SHP77 (cell line): Measurements from ENCODE around the gene FCAR.
"Not testable (repeated sequence)": the region's sequence is repeated elsewhere in the genome, so short reads cannot be mapped to it uniquely, and the experiment has no call there.

Experiments used
- DNase-seq, 2 experiments: peaks; one replicate each; lab custom pipeline; 2025; lab: John Stamatoyannopoulos, UW

The FCAR gene

DNA sequence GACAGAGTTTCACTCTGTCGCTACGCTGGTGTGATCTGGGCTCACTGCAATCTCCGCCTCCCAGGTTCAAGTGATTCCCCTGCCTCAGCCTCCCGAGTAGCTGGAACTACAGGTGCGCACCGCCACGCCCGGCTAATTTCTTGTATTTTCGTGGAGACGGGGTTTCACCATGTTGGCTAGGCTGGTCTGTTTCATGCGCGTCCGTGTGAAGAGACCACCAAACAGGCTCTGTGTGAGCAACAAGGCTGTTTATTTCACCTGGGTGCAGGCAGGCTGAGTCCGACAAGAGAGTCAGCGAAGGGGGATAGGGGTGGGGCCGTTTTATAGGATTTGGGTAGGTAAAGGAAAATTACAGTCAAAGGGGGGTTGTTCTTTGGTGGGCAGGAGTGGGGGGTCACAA is 20.1 kb downstream of the FCAR start:
- not testable (repeated sequence) for DNase-seq

DNA sequence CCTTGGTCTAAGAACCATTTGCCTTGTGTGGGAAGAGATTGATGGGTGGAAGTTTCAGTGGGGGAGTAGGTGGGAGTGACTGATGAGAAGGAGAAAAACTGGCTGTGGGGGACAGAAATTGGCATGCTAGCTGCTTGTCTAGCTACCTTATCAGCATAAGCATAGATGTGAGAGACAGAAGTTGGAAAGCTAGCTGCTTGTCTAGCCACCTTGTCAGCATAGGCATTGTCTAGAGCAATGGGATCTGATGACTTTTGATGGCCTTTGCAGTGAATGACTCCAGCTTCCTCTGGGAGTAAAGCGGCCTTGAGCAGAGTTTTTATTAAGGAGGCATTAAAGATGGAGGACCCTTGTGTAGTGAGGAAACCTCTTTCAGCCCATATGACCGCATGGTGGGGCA is 22.0 kb downstream of the FCAR start:
- DNase-seq, result no peak

DNA sequence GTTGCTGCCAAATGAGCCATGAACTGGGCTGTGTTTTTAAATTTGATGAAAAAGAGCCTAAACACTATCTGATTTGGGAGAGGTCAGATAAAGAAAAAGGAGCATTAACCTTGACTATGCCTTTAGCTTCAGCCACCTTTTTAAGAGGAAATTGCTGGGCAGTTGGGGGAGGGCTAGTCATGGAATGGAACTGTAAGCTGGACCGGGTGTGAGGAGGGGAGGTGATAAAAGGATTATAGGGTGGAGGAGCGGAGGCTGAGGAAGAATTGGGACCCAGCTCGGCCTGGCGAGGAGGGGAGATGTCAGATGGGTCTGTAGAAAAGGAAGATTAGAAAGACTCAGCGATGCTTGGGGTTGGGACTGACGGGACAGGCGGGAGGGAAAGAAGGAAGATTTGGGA is 24.6 kb downstream of the FCAR start:
- DNase-seq, result not testable (repeated sequence)

DNA sequence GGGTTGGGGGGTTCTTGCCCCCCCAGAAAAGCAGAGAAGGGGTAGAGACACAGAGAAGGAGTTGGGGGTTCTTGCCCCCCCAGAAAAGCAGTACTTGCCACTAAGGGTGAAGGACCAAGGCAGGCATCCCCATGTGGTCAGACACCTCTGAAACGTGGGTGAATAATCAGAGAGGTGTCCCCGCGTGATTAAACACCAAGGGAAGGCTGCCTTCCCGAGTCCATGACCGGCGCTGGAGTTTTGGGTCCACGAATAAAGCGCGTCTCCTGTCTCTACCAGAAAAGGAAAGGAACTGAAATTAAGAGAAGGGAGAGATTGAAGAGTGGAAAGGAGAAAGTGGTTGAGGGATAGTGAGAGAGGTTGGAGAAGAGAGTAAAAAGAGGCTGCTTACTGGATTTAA is 25.6 kb downstream of the FCAR start:
- not testable (repeated sequence) for DNase-seq

DNA sequence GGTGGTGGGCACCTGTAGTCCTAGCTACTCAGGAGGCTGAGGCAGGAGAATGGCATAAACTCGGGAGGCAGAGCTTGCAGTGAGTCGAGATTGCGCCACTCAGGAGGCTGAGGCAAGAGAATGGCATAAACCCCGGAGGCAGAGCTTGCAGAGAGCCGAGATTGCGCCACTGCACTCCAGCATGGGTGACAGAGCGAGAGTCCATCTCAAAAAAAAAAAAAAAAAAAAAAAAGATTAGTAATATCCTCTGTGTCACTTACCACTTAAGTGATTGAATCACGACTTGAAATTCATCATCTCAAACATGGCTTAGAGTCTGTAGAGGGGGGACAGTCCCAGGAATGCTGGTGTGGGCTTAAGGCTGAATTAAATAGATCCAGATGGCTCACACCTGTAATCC is 27.1 kb downstream of the FCAR start:
- not testable (repeated sequence) for DNase-seq

DNA sequence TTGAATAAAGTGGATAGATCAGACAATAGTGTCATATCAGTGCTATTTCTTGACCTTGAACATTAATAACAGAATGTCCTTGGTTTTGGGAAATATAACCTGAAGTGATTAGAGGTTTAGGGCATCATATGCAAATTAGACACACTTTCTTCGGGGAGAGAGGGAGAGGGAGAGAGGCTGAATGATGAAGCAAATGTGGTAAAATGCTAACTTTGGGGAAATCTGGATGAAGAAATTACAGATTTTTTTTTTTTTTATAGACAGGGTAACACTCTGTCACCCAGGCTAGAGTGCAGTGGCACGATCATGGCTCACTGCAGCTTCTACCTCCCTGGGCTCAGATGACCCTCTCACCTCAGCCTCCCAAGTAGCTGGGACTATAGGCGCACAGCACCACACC is 28.0 kb downstream of the FCAR start:
- no peak for DNase-seq

DNA sequence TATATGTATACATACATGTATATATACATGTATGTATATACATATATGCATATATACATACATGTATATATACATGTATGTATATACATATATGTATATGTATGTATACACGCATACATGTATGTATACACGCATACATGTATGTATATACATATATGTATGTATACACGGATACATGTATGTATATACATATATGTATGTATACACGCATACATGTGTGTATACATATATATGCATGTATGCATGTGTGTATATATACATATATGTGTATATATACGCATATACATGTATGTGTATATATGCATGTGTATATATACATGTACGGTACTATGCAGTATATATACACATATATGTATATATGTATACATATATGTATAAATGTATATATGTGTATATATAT is 29.3 kb downstream of the FCAR start:
- DNase-seq, result no peak

DNA sequence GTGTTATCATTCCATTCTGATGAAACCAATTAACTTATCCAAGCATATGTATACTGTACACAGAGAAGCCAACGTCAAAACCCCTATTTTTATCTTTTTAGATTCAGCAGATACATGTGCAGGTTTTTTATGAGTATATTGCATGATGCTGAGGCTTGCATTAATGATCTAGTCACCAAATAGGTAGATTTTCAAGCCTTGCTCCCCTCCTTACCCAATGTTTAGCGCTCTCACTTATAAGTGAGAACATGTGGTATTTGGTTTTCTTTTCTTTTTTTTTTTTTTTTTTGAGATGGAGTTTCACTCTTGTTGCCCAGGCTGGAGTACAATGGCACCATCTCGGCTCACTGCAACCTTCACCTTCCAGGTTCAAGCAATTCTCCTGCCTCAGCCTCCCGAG is 30.2 kb downstream of the FCAR start:
- DNase-seq, result not testable (repeated sequence)

DNA sequence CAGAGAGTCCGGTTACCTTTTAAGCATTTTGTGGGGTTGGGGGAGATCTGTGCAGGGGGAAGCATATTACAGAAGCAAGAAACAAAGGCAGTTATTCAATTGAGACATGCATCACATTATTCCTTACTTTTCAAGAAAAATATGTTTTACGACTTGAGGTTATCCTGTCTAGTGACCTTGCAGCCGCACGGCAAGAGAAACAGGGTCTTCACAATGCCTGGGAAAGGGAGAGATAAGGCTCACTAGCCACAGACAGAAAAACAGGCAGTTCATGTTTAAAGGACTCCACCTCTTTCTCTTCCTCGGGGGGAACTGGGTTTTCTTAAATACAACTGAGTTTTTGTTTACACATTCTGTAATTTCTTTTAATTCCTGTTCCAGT is 31.4 kb downstream of the FCAR start:
- DNase-seq, result no peak

DNA sequence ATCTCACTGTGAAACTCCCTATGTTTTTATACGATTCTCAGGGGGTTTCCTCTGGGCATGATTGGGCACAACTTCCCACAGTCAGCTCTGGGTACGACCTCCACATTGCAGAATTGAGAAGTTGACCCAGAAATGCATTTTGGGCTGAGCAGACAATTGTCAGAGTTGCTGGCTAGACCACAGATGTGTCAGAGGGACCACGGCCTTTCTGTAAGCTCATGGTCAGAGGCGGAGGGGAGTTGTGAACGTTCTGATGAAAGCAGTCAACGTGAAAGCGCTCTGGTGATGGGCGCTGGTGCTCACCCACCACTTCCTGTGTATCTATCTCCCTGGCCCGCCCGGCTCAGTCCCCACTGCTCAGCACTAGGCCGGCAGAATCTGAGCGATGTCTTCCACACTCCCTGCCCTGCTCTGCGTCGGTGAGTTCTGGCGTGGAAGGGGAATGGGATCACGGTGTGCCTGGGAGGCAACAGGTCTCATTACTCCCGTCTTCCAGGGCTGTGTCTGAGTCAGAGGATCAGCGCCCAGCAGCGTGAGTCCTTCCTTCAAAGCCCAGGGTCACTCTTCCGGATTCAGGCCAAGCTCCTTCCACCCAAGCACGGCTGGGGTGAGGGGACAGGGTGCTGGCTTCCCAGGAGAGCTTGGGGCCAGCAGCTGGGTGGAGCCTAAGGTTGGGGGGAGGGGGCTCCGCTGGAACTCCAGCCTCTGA is 31.9 kb downstream of the FCAR start, which contains the start of gene NCR1:
TSS of gene NCR1 (plus strand) at position 346 of the 709 bp plus-strand sequence. CDS start at position 386, 40 bp downstream.
- DNase-seq, result no peak

DNA sequence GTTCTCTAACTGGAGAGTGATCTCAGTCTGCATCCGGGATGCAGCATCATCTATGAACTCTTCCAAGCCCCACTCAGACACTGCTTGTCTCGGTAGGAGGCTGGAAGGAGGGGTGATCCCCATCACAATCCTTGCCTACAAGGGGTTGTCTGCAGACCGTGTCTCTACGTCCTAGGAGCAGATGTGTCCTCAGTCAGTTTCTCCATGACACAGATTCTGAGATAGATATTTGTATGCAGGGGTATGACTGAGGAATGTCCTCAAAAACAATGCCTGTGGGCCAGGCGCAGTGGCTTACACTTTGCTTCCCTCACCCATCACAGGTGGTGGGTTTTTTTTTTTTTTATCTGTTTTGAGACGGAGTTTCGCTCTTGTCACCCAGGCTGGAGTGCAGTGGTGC is 32.8 kb downstream of the FCAR start:
- no peak for DNase-seq

DNA sequence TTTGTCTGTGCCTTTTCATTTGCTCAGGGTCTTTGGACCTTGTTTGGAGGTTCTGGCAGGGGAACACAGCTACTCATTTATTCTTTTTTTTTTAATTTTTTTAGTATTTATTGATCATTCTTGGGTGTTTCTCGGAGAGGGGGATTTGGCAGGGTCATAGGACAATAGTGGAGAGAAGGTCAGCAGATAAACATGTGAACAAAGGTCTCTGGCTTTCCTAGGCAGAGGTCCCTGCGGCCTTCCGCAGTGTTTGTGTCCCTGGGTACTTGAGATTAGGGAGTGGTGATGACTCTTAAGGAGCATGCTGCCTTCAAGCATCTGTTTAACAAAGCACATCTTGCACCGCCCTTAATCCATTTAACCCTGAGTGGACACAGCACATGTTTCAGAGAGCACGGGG is 33.9 kb downstream of the FCAR start:
- DNase-seq, result not testable (repeated sequence)

DNA sequence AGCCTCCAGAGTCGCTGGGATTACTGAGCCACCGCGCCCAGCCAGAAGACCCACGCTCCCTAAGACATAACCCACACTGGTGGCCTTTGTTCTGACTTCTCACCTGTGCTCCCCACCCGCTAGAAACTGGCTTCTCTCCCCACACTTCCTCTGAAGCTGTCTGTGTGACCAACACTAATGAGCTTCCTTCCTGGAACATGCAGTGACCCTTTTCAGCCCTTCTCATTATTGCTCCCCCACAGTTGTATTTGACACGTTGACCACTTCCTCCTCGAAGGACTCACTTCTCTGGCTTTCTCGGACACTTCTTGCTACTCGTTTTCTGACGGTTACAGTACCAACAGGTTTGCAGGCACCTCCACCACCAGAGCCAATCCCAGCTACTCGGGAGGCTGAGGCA is 42.8 kb downstream of the FCAR start:
- DNase-seq, result no peak

DNA sequence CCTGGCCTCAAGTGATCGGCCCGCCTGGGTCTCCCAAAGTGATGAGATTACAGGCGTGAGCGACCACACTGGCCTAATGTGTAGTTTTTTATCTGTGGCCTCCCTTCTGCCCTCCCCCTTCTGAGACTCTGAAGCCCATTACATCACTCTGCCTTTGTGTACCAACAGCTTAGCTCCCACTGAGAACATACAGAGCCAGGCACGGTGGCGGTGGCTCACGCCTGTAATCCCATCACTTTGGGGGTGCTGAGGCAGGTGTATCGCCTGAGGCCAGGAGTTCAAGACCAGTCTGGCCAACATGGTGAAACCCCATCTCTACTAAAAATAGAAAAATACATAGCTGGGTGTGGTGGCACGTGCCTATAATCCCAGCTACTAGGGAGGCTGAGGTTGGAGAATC is 44.5 kb downstream of the FCAR start:
- no peak for DNase-seq

DNA sequence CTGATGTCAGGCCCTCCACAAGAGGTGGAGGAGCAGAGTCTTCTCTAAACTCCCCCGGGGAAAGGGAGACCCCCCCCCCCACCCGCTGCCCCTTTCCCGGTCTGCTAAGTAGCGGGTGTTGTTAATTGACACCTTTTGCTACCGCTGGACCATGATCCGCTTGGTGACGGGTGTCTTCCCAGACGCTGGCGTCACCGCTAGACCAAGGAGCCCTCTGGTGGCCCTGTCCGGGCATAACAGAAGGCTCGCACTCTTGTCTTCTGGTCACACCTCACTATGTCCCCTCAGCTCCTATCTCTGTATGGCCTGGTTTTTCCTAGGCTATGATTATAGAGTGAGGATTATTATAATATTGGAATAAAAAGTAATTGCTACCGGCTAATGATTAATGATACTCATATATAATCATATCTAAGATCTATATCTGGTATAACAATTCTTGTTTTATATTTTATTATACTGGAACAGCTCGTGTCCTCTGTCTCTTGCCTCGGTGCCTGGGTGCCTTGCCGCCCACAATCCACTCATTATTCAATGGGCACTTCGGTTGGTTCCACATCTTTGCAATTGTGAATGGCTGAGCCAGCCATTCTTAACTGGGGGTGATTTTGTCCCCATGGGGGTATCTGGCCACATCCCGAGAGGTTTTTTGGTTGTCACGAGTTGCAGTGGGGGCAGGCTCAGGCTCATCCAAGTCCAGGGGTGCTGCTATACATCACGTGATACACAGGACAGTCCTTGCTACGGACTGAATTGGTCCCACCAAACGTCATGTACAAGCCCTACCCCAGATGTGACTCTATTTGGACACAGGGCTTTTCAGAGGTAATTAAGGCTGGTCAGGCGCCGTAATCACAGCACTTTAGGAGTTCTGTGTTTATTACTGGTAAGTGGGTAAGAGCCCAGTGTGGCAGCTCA is 45.9 kb downstream of the FCAR start:
- DNase-seq, result not testable (repeated sequence)

DNA sequence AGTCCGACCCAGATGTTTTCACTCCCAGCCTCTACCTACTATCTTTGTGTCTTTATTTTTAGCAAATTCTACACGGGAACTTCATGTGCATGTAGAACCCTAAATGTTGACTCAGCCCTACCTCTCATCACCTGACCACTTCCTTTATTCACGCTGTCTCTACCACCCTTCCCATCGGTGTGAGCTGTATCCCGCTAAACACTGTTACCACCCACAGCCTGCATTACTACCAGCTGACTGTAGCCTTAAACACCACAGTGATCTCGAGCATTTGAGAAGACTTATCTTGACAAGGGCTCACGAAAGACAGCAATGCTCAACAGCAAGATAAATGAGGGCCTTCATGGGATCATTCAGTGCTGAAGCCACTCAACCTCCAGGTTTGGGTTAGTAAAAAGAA is 47.0 kb downstream of the FCAR start:
- no peak for DNase-seq

DNA sequence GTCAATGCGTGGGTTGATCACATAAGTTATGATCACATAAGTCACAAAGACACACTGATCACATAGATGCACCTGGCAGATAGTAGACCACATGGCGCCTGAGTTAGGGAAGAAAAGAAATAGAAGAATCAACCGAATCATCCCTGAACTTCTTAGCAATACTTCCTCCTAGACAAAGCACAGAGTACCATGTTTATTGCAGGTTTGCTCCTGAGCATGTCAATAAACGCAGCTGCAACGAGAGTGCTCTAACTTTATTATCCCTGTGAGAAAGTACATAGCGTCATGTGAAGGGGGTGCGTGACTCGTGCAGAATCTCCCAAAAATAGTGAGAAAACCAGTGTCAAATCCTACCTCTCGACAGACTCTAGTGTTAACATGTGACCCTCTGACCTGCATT is 49.2 kb downstream of the FCAR start:
- DNase-seq, result no peak

DNA sequence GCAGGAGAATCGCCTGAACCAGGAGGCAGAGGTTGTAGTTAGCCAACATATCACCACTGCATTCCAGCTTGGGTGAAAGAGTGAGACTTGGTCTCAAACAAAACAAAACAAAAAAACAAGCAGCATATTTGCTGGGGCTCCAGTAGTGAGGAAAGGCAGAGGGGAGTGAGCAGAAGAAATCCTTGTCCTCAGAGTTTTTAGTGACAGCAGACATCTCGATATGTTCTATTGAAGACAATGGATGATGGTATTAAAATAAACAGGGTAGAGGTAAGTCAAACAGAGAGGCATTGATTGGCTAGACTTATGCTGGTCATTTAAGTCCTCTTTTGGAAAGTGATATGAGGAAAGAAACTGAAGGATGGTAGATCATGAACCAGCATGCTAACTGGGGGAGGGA is 54.3 kb downstream of the FCAR start:
- DNase-seq, result no peak

DNA sequence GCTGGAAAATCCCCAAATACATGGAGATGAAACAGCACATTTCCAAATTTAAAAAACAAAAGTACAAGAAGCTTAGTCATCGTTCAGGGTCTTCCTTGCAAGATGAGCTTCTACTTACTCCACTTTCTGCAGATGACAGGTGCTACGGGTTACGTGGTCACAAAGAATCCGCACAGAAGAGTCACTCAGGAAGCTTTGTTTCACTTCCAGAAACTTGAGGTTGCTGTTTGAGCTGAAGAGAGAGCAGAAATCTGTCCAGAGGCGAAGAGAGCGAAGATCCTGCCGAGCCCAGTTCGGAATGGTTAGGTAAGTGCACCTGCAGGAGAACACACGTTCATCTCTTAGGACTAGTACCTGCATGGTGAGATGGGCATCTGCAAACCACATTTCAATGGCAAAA is 63.9 kb downstream of the FCAR start:
- no peak for DNase-seq

DNA sequence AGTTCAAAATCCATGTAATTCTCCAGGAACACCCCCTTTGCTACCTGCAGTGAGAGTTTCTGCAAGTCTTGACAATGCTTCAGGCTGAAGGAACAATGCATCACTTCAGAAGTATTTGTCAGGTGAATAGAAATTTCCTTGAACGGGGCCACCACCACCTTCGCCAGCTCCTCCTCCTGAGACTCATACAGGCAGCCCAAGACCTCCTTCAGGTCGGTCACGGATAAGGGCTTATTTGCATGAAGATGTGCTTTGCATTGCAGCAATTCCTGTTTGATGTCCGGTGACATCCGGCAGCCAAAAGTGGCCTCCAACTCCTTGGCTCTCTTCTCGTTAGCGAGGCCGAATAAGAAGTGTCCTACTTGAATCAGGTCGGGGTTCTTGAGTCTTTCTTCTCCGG is 64.9 kb downstream of the FCAR start:
- DNase-seq, result no peak

DNA sequence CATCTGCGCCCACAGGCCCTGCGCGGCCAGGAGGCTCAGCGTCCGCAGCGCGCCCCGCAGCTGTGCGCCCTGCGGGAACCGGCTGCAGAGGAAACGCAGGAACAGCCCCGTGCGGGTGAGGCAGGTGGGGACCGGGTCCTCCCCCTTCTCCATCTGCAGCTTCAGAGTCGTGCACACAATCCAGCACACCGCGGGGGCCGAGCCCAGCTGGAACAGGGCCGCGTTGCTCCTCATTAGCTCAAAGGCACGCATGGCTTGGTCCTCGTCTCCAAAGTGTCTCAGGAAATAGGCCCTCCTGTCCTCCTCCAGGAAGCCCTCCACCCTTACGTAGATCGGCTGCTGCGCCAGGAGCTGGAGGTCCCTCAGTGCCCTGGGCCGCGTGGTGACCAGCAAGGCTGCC is 65.5 kb downstream of the FCAR start:
- DNase-seq, result not testable (repeated sequence)
